K562 (cell line): ENCODE measurements around the gene DHRS12. TPM values are rescaled to one million over a fixed set of nuclear protein-coding genes. Genes with fewer than 3 reads are reported as not detected.

Experiments used
- ATAC-seq: fragments of 200-7000 bp; cut with Tn5 transposase; 3 replicates; pipeline ENCODE4 v1.9.1; 2020; ENCODE audit warnings: moderate library complexity
- BruUV-seq: library from RNA; stranded (reverse); fragments of 400-500 nt; replicated peaks from 2 replicates; lab custom pipeline; 2021; lab: Mats Ljungman, UMichigan
- CTCF ChIA-PET: fragments of 300-600 bp; formaldehyde crosslinking; extraction: SDS; loops from one replicate; lab custom pipeline; 2021; ENCODE audit warnings: low intra/inter-chr PET ratio; lab: Yijun Ruan, JAX
- POLR2A ChIA-PET: fragments of 300-600, 350-650 bp; sonication (Branson Sonifier 250); formaldehyde crosslinking; extraction: SDS; loops from one replicate; lab custom pipeline; 2021; ENCODE audit warnings: antibody characterized with exemption, inconsistent platforms; lab: Yijun Ruan, JAX
- DNase-seq, 4 experiments: peaks; one replicate each; pipeline versions ENCODE4 v3.0.0 to v3.0.0-alpha.2; 2011 to 2018; ENCODE audit warnings: low spot score in 3 of 4, mixed read lengths in 3 of 4; ENCODE audit errors: extremely low read depth in 1 of 4
- FAIRE-seq: peaks from 2 replicates; lab custom pipeline; 2011; peaks lifted over from hg19 to GRCh38; lab: Jason Lieb, UNC
- H2AFZ ChIP-seq: 2 replicates; pipeline ENCODE4 v1.6.0; 2011; ENCODE audit warnings: low read depth, low read length, control low read depth, inconsistent platforms
- H3K27ac ChIP-seq: fragments of 200-600 bp; 3 replicates; pipeline ENCODE4 v1.8.0; 2011; ENCODE audit warnings: low read depth, mild to moderate bottlenecking, control low read depth, inconsistent platforms, low read length, moderate library complexity, mixed read lengths; ENCODE audit errors: extremely low read depth
- H3K27me3 ChIP-seq, 2 experiments: fragments of 300-600 bp in 1 of 2; 2 replicates in 1 of 2; 3 replicates in 1 of 2; pipeline versions ENCODE4 v1.6.0 to v1.8.0; 2011; ENCODE audit warnings: inconsistent platforms in 2 of 2, low read length in 2 of 2, mild to moderate bottlenecking in 1 of 2, mixed read lengths in 1 of 2, moderate library complexity in 1 of 2; ENCODE audit not compliant: control insufficient read depth in 2 of 2, insufficient read depth in 2 of 2
- H3K36me3 ChIP-seq: fragments of 300-600 bp; 3 replicates; pipeline ENCODE4 v1.8.0; 2011; ENCODE audit warnings: mild to moderate bottlenecking, low read length, inconsistent platforms; ENCODE audit not compliant: control insufficient read depth, insufficient read depth
- H3K4me1 ChIP-seq, 2 experiments: fragments of 200-600 bp in 1 of 2; replicated peaks in 1 of 2; 2 replicates in 1 of 2; 3 replicates in 1 of 2; pipeline versions ENCODE4 v1.5.1 to v1.8.0; 2011; ENCODE audit warnings: inconsistent platforms in 2 of 2, low read length in 2 of 2, mild to moderate bottlenecking in 1 of 2, mixed read lengths in 1 of 2, moderate library complexity in 1 of 2; ENCODE audit not compliant: control insufficient read depth in 2 of 2, insufficient read depth in 2 of 2
- H3K4me2 ChIP-seq: 2 replicates; pipeline ENCODE4 v1.6.1; 2011; ENCODE audit warnings: low read length, control low read depth, inconsistent platforms, mixed read lengths; ENCODE audit not compliant: insufficient read depth
- H3K4me3 ChIP-seq: fragments of 200-600 bp; sonication (generic), shearing (Covaris generic); 2 replicates; pipeline ENCODE4 v1.5.1; 2016; ENCODE audit warnings: control low read depth, inconsistent platforms
- H3K79me2 ChIP-seq: fragments of 200-600 bp; 3 replicates; pipeline ENCODE4 v1.8.0; 2011; ENCODE audit warnings: low read length, inconsistent platforms; ENCODE audit not compliant: control insufficient read depth, insufficient read depth
- H3K9ac ChIP-seq, 2 experiments: 2 replicates each; pipeline versions ENCODE4 v1.6.0 to v1.6.1; 2011; ENCODE audit warnings: low read depth in 2 of 2, low read length in 2 of 2, control low read depth in 1 of 2, inconsistent platforms in 1 of 2, mild to moderate bottlenecking in 1 of 2, mixed read lengths in 1 of 2; ENCODE audit not compliant: insufficient read depth in 1 of 2
- H3K9me1 ChIP-seq: one replicate; pipeline ENCODE4 v1.6.0; 2011; ENCODE audit warnings: inconsistent platforms, mild to moderate bottlenecking, low read length, moderate library complexity; ENCODE audit not compliant: control insufficient read depth, insufficient read depth
- H3K9me3 ChIP-seq: replicated peaks from 2 replicates; pipeline ENCODE4 v1.5.1; 2011; ENCODE audit warnings: low read depth, low read length, inconsistent platforms; ENCODE audit not compliant: control insufficient read depth, insufficient read depth
- H4K20me1 ChIP-seq: replicated peaks from 2 replicates; pipeline ENCODE4 v1.6.1; 2011; ENCODE audit warnings: low read length, inconsistent platforms, mixed read lengths; ENCODE audit not compliant: control insufficient read depth, insufficient read depth
- ETV1 ChIP-seq: fragments of 450-650 bp; conservative IDR thresholded peaks from 2 replicates; pipeline ENCODE4 v1.6.1; 2016; ENCODE audit warnings: missing genetic modification characterization, control low read depth, low read depth, missing compliant biosample characterization
- FOXP1 ChIP-seq: sonication (generic); formaldehyde crosslinking; IDR thresholded peaks from 2 replicates; pipeline ENCODE4 v1.8.0; 2022; ENCODE audit warnings: mild to moderate bottlenecking, missing genetic modification reagents
- PHF8 ChIP-seq: fragments of 200-600 bp; sonication (generic); IDR thresholded peaks from 2 replicates; pipeline ENCODE4 v1.6.1; 2012; ENCODE audit warnings: mixed run types, mild to moderate bottlenecking, inconsistent platforms, low read length, moderate library complexity, borderline replicate concordance
- ZNF384 ChIP-seq: IDR thresholded peaks from 2 replicates; pipeline ENCODE4 v1.6.1; 2012; ENCODE audit warnings: low read depth, low read length, improper control_type of control experiment
- WGBS: fragments of 100-300 bp; shearing (Covaris generic); methylation state at CpG from one replicate; pipeline ENCODE4 v1.1.6; 2016; ENCODE audit warnings: low coverage, mixed read lengths; ENCODE audit not compliant: insufficient coverage; ENCODE audit errors: missing lambda C conversion rate; 5-methylcytosine and 5-hydroxymethylcytosine counted together
- in situ Hi-C: fragments of 300-500 bp; cut with MboI; formaldehyde crosslinking; loops from 4 replicates; pipeline ENCODE4 v1.15.0; 2018; ENCODE audit warnings: inconsistent platforms, mixed read lengths
- intact Hi-C: fragments of 100-400 bp; cut with micrococcal nuclease; formaldehyde crosslinking; loops from 2 replicates; pipeline ENCODE4 v1.14.2; 2022
- polyA plus RNA-seq, 8 experiments: library from polyadenylated mRNA; depleted of rRNA in 4 of 8; stranded (reverse) in 5 of 8; unstranded in 3 of 8; fragments of >200 nt; fragmentation: Nextera tagmentation in 2 of 8; fragmentation: Illumina TruSeq in 1 of 8; extraction: Ambion mirVana in 2 of 8; extraction: Trizol in 1 of 8; gene quantifications; 2 replicates each; pipeline versions ENCODE4 v1.2.1 to v1.2.3, GENCODE V29; 2011 to 2014; ENCODE audit warnings: inconsistent platforms in 1 of 8, missing spikeins in 1 of 8
- total RNA-seq, 7 experiments: library from RNA; depleted of rRNA in 6 of 7; stranded (reverse); fragments of >200 nt in 6 of 7; fragmentation: Illumina TruSeq in 2 of 7; extraction: Trizol in 2 of 7; gene quantifications; 2 replicates each; pipeline versions ENCODE4 v1.2.1 to v1.2.3, GENCODE V29; 2011 to 2021; ENCODE audit warnings: low replicate concordance in 1 of 7
- TF ChIP-seq, protein P1 (sequence below): IDR thresholded peaks from 2 replicates; pipeline ENCODE4 v1.6.1; 2016; ENCODE audit warnings: missing genetic modification characterization, missing compliant biosample characterization
- TF ChIP-seq, protein P2 (sequence below): sonication (generic); formaldehyde crosslinking; IDR thresholded peaks from 2 replicates; pipeline ENCODE4 v1.8.0; 2022; ENCODE audit warnings: missing genetic modification reagents, mild to moderate bottlenecking, borderline replicate concordance

DHRS12 gene
- total and polyA plus RNA-seq, 9 of the 15 experiments (the other 6 are each of a cell fraction or from before 2014, with no cell fraction given) = 0.62 to 2.7 (median 0.98) TPM

DNA sequence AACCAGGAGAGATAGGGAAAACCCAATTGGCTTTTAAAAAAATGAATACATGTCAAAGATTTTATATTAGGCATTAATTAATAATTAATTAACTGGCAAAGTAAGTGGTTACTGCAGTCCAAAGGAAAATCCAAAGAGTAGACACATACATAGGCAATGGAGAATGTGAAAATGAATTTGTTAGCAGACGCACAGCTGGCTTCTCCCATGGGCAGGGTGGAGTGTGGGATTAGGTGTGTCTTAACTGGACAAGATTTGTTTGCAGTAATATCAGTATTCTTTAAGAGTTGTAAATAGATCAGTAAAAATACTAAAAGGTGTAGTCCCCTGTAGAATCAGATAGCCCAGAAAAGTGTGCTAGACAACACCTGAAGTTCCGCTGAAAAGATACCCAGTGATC lies 58.7 kb downstream of the DHRS12 start:
- Histone ChIP-seq H3K27ac (no peak overlapping the region), H3K4me1 (no peaks in the 10 kb centered on the region), H2AFZ (no peak overlapping the region), H3K9me1 (no peaks in the 10 kb centered on the region), H3K9me3 (peaks cover 2% of the 10 kb centered on the region; the same call in 1 of the 2 replicates), H3K9ac (no peak overlapping the region), H3K4me3 (no peak overlapping the region), H4K20me1 (no peaks in the 10 kb centered on the region), H3K36me3 (peaks cover 8% of the 10 kb centered on the region; the same call in 1 of the 3 replicates), H3K79me2 (no peaks in the 10 kb centered on the region), H3K27me3 (no peaks in the 10 kb centered on the region), H3K4me2 (no peak overlapping the region)
- DNase-seq (no peak), ATAC-seq (no peak), FAIRE-seq (no peak)
- ChIA-PET POLR2A (no interaction called here), CTCF (no interaction called here)
- intact Hi-C loops (no loop called here), in situ Hi-C loops (no loop called here)
- TF ChIP-seq FOXP1 (CRISPR knock-in tag) = no peak
- TF ChIP-seq PHF8 = no peak
- TF ChIP-seq, protein P1, sequence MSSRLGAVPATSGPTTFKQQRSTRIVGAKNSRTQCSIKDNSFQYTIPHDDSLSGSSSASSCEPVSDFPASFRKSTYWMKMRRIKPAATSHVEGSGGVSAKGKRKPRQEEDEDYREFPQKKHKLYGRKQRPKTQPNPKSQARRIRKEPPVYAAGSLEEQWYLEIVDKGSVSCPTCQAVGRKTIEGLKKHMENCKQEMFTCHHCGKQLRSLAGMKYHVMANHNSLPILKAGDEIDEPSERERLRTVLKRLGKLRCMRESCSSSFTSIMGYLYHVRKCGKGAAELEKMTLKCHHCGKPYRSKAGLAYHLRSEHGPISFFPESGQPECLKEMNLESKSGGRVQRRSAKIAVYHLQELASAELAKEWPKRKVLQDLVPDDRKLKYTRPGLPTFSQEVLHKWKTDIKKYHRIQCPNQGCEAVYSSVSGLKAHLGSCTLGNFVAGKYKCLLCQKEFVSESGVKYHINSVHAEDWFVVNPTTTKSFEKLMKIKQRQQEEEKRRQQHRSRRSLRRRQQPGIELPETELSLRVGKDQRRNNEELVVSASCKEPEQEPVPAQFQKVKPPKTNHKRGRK (tag) = no peak
- WGBS = 93% methylated on average over 2 of the region's 2 CpGs
- BruUV-seq = no TSS peak

DNA sequence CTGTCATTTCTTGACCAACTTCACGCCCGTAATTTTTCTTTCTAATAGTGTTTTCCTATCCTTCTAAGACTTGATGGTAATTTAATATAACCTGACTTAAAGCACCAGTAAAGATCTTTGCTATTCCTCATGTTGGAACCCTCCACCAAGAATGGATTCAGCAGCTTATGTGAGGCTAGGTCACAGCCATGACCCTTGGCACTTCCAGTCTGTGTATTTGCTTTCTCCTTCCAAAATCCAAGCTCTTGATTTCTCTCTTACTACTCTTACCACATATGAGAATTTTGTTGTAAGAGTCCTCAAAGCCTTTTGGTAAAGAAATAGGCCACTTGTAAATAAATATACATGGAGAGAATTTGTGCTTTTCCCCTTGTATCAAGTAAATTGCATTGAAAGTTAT lies 61.4 kb downstream of the DHRS12 start:
- in situ Hi-C loops (no loop called here), intact Hi-C loops (no loop called here)
- ChIA-PET POLR2A (interaction anchor here (0.6 kb wide), 1 partner anchor 1342 kb away, joined by 3 read pairs; no protein-coding TSS in a partner anchor), CTCF (no interaction called here)
- BruUV-seq = no TSS peak
- Histone ChIP-seq H3K36me3 (peaks cover 5% of the 10 kb centered on the region; the same call in 1 of the 3 replicates), H3K4me3 (no peak overlapping the region), H3K27me3 (no peaks in the 10 kb centered on the region), H3K79me2 (no peaks in the 10 kb centered on the region), H4K20me1 (no peaks in the 10 kb centered on the region), H3K4me1 (no peaks in the 10 kb centered on the region), H3K9ac (no peak overlapping the region), H3K9me1 (no peaks in the 10 kb centered on the region), H3K4me2 (no peak overlapping the region), H3K9me3 (no peaks in the 10 kb centered on the region), H3K27ac (no peak overlapping the region), H2AFZ (no peak overlapping the region)
- no peak for DNase-seq
- ATAC-seq = no peak
- no peak for FAIRE-seq
- 64% methylated on average over 2 of the region's 2 CpGs for WGBS
- TF ChIP-seq ZNF384 (no peak), ETV1 (tag) (no peak)
- TF ChIP-seq, protein P2, sequence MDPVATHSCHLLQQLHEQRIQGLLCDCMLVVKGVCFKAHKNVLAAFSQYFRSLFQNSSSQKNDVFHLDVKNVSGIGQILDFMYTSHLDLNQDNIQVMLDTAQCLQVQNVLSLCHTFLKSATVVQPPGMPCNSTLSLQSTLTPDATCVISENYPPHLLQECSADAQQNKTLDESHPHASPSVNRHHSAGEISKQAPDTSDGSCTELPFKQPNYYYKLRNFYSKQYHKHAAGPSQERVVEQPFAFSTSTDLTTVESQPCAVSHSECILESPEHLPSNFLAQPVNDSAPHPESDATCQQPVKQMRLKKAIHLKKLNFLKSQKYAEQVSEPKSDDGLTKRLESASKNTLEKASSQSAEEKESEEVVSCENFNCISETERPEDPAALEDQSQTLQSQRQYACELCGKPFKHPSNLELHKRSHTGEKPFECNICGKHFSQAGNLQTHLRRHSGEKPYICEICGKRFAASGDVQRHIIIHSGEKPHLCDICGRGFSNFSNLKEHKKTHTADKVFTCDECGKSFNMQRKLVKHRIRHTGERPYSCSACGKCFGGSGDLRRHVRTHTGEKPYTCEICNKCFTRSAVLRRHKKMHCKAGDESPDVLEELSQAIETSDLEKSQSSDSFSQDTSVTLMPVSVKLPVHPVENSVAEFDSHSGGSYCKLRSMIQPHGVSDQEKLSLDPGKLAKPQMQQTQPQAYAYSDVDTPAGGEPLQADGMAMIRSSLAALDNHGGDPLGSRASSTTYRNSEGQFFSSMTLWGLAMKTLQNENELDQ (CRISPR knock-in tag) = no peak
